HepG2 (cell line): ENCODE results near the gene PDZD4. TPM values are rescaled to one million over a fixed set of nuclear protein-coding genes. Genes with fewer than 3 reads are reported as not detected.

Source experiments
- ATAC-seq: fragments of 200-7000 bp; cut with Tn5 transposase; 3 replicates; pipeline ENCODE4 v1.9.1; 2020; ENCODE audit warnings: mild to moderate bottlenecking, moderate library complexity
- BruUV-seq: library from RNA; stranded (reverse); fragments of 400-500 nt; replicated peaks from 2 replicates; lab custom pipeline; 2021; lab: Mats Ljungman, UMichigan
- CTCF ChIA-PET: fragments of 300-600 bp; formaldehyde crosslinking; extraction: SDS; loops from one replicate; lab custom pipeline; 2021; ENCODE audit warnings: low total read pairs, inconsistent platforms, low intra/inter-chr PET ratio; lab: Yijun Ruan, JAX
- POLR2A ChIA-PET: fragments of 350-600 bp; sonication (Branson Sonifier 250); formaldehyde crosslinking; loops from one replicate; lab custom pipeline; 2020; ENCODE audit warnings: antibody characterized with exemption, inconsistent platforms; lab: Yijun Ruan, JAX
- DNase-seq: peaks from one replicate; pipeline ENCODE4 v3.0.0-alpha.2; 2015; ENCODE audit warnings: low spot score
- FAIRE-seq: peaks from 3 replicates; lab custom pipeline; 2011; peaks lifted over from hg19 to GRCh38; lab: Jason Lieb, UNC
- H2AFZ ChIP-seq: one replicate; pipeline ENCODE4 v1.6.1; 2011; ENCODE audit warnings: low read length, inconsistent platforms
- H3K27ac ChIP-seq: fragments of 300-600 bp; 3 replicates; pipeline ENCODE4 v1.8.0; 2011; ENCODE audit warnings: mixed run types, mild to moderate bottlenecking, mixed read lengths, low read length, inconsistent platforms; ENCODE audit not compliant: insufficient read depth; ENCODE audit errors: extremely low read length
- H3K27me3 ChIP-seq, 2 experiments: fragments of 200-600 bp in 1 of 2; 2 replicates in 1 of 2; 3 replicates in 1 of 2; pipeline versions ENCODE4 v1.6.0 to v1.8.0; 2011; ENCODE audit warnings: low read length in 2 of 2, mild to moderate bottlenecking in 2 of 2, moderate library complexity in 2 of 2, inconsistent platforms in 1 of 2; ENCODE audit not compliant: insufficient read depth in 2 of 2, control insufficient read depth in 1 of 2
- H3K36me3 ChIP-seq, 2 experiments: fragments of 200-600 bp in 1 of 2; replicated peaks in 1 of 2; 2 replicates in 1 of 2; 3 replicates in 1 of 2; pipeline versions ENCODE4 v1.5.1 to v1.8.0; 2011; ENCODE audit warnings: low read length in 2 of 2, inconsistent platforms in 1 of 2; ENCODE audit not compliant: insufficient read depth in 2 of 2, control insufficient read depth in 1 of 2
- H3K4me1 ChIP-seq: 2 replicates; pipeline ENCODE4 v1.5.1; 2012; ENCODE audit warnings: low read length, inconsistent platforms; ENCODE audit not compliant: insufficient read depth
- H3K4me2 ChIP-seq: 2 replicates; pipeline ENCODE4 v1.6.0; 2011; ENCODE audit warnings: low read depth, low read length, inconsistent platforms
- H3K4me3 ChIP-seq, 3 experiments: fragments of 200-600 bp in 1 of 3; sonication (generic), shearing (Covaris generic) in 1 of 3; replicated peaks in 1 of 3; 2 replicates each; pipeline ENCODE4 v1.5.1; 2011 to 2016; ENCODE audit warnings: low read length in 3 of 3, inconsistent platforms in 2 of 3, low read depth in 2 of 3, mild to moderate bottlenecking in 2 of 3, control low read depth in 1 of 3, mixed read lengths in 1 of 3; ENCODE audit not compliant: insufficient read depth in 1 of 3
- H3K79me2 ChIP-seq: one replicate; pipeline ENCODE4 v1.6.1; 2011; ENCODE audit warnings: low read length, inconsistent platforms; ENCODE audit not compliant: insufficient read depth
- H3K9ac ChIP-seq: 2 replicates; pipeline ENCODE4 v1.6.0; 2011; ENCODE audit warnings: mild to moderate bottlenecking, low read depth, low read length, inconsistent platforms; ENCODE audit not compliant: insufficient read depth
- H3K9me3 ChIP-seq: 2 replicates; pipeline ENCODE4 v1.5.1; 2012; ENCODE audit warnings: mild to moderate bottlenecking, low read length
- H4K20me1 ChIP-seq: 2 replicates; pipeline ENCODE4 v1.6.0; 2011; ENCODE audit warnings: inconsistent platforms, mild to moderate bottlenecking, low read length, moderate library complexity; ENCODE audit not compliant: insufficient read depth
- AGO2 ChIP-seq: fragments of 200-400 bp; formaldehyde crosslinking; optimal IDR thresholded peaks from 2 replicates; pipeline ENCODE3; 2017; ENCODE audit warnings: mild to moderate bottlenecking, low read depth, low read length, moderate library complexity
- HNRNPL ChIP-seq: fragments of 200-400 bp; formaldehyde crosslinking; IDR thresholded peaks from 2 replicates; pipeline ENCODE4 v1.6.1; 2017; ENCODE audit warnings: mild to moderate bottlenecking, low read depth, low read length
- MED13 ChIP-seq: sonication (generic); formaldehyde crosslinking; IDR thresholded peaks from 2 replicates; pipeline ENCODE4 v1.5.0; 2020; ENCODE audit warnings: missing genetic modification reagents
- ZNF124 ChIP-seq: sonication (generic); formaldehyde crosslinking; IDR thresholded peaks from 2 replicates; pipeline ENCODE4 v1.4.0; 2020; ENCODE audit warnings: missing genetic modification reagents
- WGBS: methylation state at CpG from one replicate; pipeline ENCODE4 v1.1.6; 2017; ENCODE audit warnings: low lambda C conversion rate; 5-methylcytosine and 5-hydroxymethylcytosine counted together
- in situ Hi-C: cut with HindIII; loops from 2 replicates; pipeline ENCODE4 v1.10.0; 2017; ENCODE audit warnings: low pct_unique_long_range_greater_than_20kb; ENCODE audit not compliant: extremely low pct_ligation_motif_present
- intact Hi-C: fragments of 100-400 bp; cut with micrococcal nuclease; formaldehyde crosslinking; loops from one replicate; pipeline ENCODE4 v1.10.0; 2022; ENCODE audit not compliant: unreplicated experiment
- polyA plus RNA-seq, 8 experiments: library from polyadenylated mRNA; depleted of rRNA in 3 of 8; stranded (reverse) in 7 of 8; unstranded in 1 of 8; fragments of >200 nt; fragmentation: Illumina TruSeq in 4 of 8; extraction: Trizol in 4 of 8; gene quantifications; 2 replicates each; pipeline versions ENCODE4 v1.2.1 to v1.2.3, GENCODE V29; 2011 to 2016; ENCODE audit warnings: low read depth in 4 of 8, missing spikeins in 1 of 8, mixed read lengths in 1 of 8; ENCODE audit not compliant: insufficient read depth in 1 of 8
- total RNA-seq, 5 experiments: library from RNA; depleted of rRNA; stranded (reverse); fragments of >200 nt; fragmentation: Illumina TruSeq; extraction: Trizol; gene quantifications; 2 replicates each; pipeline ENCODE4 v1.2.3, GENCODE V29; 2016; ENCODE audit warnings: low read depth in 1 of 5
- TF ChIP-seq, protein P1 (sequence below): fragments of 450-650 bp; IDR thresholded peaks from 2 replicates; pipeline ENCODE4 v1.6.1; 2016
- TF ChIP-seq, protein P2 (sequence below): sonication (generic); formaldehyde crosslinking; conservative IDR thresholded peaks from 2 replicates; pipeline ENCODE4 v1.4.0; 2020; ENCODE audit warnings: missing genetic modification reagents
- TF ChIP-seq, protein P3 (sequence below): sonication (generic); formaldehyde crosslinking; IDR thresholded peaks from 2 replicates; pipeline ENCODE4 v1.4.0; 2020; ENCODE audit warnings: mild to moderate bottlenecking, missing genetic modification reagents

Gene PDZD4
- total and polyA plus RNA-seq, 2 of the 13 experiments (the other 11 are each of a cell fraction or from before 2014, with no cell fraction given), result not detected

DNA sequence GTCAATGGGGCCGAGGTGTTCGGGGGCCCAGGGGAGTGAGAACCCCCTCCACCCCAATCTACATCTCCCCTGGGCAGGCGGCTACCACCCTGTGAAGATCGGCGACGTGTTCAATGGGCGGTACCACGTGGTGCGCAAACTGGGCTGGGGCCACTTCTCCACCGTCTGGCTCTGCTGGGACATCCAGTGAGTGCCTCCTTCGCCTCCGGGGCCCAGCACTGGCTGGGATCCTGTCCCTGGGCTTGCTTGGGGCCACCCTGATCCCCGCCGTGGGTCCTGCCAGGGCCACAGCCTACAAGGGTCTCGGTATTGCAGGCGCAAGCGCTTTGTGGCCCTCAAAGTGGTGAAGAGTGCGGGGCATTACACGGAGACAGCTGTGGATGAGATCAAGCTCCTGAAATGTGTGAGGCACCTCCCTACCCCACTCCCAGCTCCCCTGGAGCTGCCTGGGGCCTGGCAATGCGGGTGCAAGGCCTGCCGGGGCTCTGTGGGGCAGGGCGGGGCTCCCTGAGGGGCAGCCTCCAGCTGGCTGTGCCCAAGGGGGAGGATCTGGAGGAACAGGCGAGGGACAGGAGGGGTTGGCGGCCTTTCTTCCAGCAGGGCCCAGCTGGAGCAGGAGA lies 48.8 kb downstream of the PDZD4 start:
- Histone ChIP-seq H4K20me1 (no peaks in the 10 kb centered on the region), H3K9me3 (no peaks in the 10 kb centered on the region), H3K79me2 (no peaks in the 10 kb centered on the region), H3K4me2 (no peak overlapping the region), H3K27ac (no peak overlapping the region), H3K4me3 (no peak overlapping the region; a peak in 1 of 6 replicates), H3K4me1 (no peaks in the 10 kb centered on the region), H3K9ac (no peak overlapping the region), H3K27me3 (no peaks in the 10 kb centered on the region), H3K36me3 (no peaks in the 10 kb centered on the region; a peak in 2 of 5 replicates), H2AFZ (no peak overlapping the region)
- 80% methylated on average over 1 of the region's 24 CpGs for WGBS
- ChIA-PET POLR2A (interaction anchor here (1.0 to 2.1 kb wide), 4 partner anchors 11 to 54 kb away, joined by 4 to 9 read pairs (median 4); partner anchors contain the start of genes IDH3G and SSR4), CTCF (no interaction called here)
- no peak for TF ChIP-seq ZNF124 (CRISPR knock-in tag)
- TF ChIP-seq, protein P1, sequence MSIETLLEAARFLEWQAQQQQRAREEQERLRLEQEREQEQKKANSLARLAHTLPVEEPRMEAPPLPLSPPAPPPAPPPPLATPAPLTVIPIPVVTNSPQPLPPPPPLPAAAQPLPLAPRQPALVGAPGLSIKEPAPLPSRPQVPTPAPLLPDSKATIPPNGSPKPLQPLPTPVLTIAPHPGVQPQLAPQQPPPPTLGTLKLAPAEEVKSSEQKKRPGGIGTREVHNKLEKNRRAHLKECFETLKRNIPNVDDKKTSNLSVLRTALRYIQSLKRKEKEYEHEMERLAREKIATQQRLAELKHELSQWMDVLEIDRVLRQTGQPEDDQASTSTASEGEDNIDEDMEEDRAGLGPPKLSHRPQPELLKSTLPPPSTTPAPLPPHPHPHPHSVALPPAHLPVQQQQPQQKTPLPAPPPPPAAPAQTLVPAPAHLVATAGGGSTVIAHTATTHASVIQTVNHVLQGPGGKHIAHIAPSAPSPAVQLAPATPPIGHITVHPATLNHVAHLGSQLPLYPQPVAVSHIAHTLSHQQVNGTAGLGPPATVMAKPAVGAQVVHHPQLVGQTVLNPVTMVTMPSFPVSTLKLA, result peak; percentile 37; the same call in 1 of the 2 replicates
- TF ChIP-seq, protein P2, sequence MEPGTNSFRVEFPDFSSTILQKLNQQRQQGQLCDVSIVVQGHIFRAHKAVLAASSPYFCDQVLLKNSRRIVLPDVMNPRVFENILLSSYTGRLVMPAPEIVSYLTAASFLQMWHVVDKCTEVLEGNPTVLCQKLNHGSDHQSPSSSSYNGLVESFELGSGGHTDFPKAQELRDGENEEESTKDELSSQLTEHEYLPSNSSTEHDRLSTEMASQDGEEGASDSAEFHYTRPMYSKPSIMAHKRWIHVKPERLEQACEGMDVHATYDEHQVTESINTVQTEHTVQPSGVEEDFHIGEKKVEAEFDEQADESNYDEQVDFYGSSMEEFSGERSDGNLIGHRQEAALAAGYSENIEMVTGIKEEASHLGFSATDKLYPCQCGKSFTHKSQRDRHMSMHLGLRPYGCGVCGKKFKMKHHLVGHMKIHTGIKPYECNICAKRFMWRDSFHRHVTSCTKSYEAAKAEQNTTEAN (CRISPR knock-in tag), result no peak
- TF ChIP-seq, protein P3, sequence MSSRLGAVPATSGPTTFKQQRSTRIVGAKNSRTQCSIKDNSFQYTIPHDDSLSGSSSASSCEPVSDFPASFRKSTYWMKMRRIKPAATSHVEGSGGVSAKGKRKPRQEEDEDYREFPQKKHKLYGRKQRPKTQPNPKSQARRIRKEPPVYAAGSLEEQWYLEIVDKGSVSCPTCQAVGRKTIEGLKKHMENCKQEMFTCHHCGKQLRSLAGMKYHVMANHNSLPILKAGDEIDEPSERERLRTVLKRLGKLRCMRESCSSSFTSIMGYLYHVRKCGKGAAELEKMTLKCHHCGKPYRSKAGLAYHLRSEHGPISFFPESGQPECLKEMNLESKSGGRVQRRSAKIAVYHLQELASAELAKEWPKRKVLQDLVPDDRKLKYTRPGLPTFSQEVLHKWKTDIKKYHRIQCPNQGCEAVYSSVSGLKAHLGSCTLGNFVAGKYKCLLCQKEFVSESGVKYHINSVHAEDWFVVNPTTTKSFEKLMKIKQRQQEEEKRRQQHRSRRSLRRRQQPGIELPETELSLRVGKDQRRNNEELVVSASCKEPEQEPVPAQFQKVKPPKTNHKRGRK, result no peak
- TF ChIP-seq MED13, result no peak
- peak; percentile 84 for TF ChIP-seq AGO2
- peak; percentile 7; the same call in 1 of the 2 replicates for TF ChIP-seq HNRNPL
- peak; percentile 5 for ATAC-seq
- BruUV-seq, result no TSS peak
- no peak for FAIRE-seq
- intact Hi-C loops (loop anchor here (2.0 kb wide), 1 partner anchor 17 kb away; the partner anchor contains the start of gene PLXNB3), in situ Hi-C loops (no loop called here)
- no peak for DNase-seq
